HCT116 (cell line): ENCODE data around the gene SMC1B.

Experiments used
- CEBPB ChIP-seq: IDR thresholded peaks from 2 replicates; pipeline ENCODE4 v1.6.1; 2012; ENCODE audit warnings: low read depth
- EZH2 ChIP-seq: fragments of 200-600 bp; sonication (generic); IDR thresholded peaks from 2 replicates; pipeline ENCODE4 v1.6.1; 2017; ENCODE audit warnings: antibody characterized with exemption, mixed run types
- EZH2phosphoT487 ChIP-seq: fragments of 200-600 bp; IDR thresholded peaks from 2 replicates; pipeline ENCODE4 v1.6.1; 2018; ENCODE audit warnings: antibody characterized with exemption, borderline replicate concordance
- JUND ChIP-seq: IDR thresholded peaks from 2 replicates; pipeline ENCODE4 v1.6.1; 2012
- POLR2A ChIP-seq: IDR thresholded peaks from 2 replicates; pipeline ENCODE4 v1.7.0; 2011; ENCODE audit warnings: borderline replicate concordance; ENCODE audit not compliant: insufficient read depth, insufficient read length; ENCODE audit errors: extremely low read depth
- RAD21 ChIP-seq: IDR thresholded peaks from 2 replicates; pipeline ENCODE4 v1.6.1; 2012; ENCODE audit warnings: low read depth, mild to moderate bottlenecking
- SIN3A ChIP-seq: IDR thresholded peaks from 2 replicates; pipeline ENCODE4 v1.6.1; 2012; ENCODE audit warnings: low read depth
- SP1 ChIP-seq: IDR thresholded peaks from 2 replicates; pipeline ENCODE4 v1.6.1; 2012; ENCODE audit warnings: low read depth
- TCF7L2 ChIP-seq: IDR thresholded peaks from 2 replicates; pipeline ENCODE4 v1.7.0; 2011; ENCODE audit warnings: borderline replicate concordance, inconsistent platforms; ENCODE audit not compliant: insufficient read depth, insufficient read length; ENCODE audit errors: extremely low read depth
- TF ChIP-seq, protein P1 (sequence below): IDR thresholded peaks from 2 replicates; pipeline ENCODE4 v1.6.1; 2012
- TF ChIP-seq, protein P2 (sequence below), 3 experiments: fragments of 200-600 bp in 1 of 3; sonication (generic) in 1 of 3; IDR thresholded peaks in 2 of 3; conservative IDR thresholded peaks in 1 of 3; 2 replicates each; pipeline ENCODE4 v1.5.1; 2012 to 2017; ENCODE audit warnings: low read depth in 2 of 3, low read length in 2 of 3, antibody characterized with exemption in 1 of 3, borderline replicate concordance in 1 of 3, control low read depth in 1 of 3, mild to moderate bottlenecking in 1 of 3, mixed read lengths in 1 of 3, mixed run types in 1 of 3, moderate library complexity in 1 of 3; ENCODE audit not compliant: insufficient read depth in 1 of 3

DNA sequence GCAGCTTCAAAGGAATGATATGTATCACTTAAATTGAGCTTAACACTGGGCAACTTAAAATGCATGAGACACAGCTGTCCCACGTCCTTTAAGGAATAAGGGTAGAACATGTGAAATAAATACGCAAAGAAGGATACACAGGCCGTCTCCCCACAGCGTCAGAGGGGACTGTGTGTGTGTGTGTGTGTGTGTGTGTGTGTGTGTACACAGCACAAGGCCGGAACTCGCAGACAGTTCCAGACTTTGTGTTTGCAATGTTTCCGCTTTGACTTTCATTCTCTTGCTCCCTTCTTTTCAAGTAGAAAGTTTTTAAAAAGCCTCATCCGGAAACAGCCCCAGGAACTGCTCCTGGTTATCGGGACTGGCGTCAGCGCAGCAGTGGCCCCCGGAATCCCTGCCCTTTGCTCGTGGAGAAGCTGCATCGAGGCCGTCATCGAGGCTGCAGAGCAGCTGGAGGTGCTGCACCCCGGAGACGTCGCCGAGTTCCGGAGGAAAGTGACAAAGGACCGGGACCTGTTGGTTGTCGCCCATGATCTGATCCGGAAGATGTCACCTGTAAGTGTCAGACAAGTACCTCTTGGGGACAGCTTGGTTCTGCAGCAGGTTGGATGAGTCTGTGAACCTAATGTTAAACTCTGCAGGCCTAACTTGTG lies 90.4 kb downstream of the SMC1B start:
- TF ChIP-seq POLR2A: no peak
- no peak for TF ChIP-seq EZH2phosphoT487
- no peak for TF ChIP-seq TCF7L2
- TF ChIP-seq, protein P1, sequence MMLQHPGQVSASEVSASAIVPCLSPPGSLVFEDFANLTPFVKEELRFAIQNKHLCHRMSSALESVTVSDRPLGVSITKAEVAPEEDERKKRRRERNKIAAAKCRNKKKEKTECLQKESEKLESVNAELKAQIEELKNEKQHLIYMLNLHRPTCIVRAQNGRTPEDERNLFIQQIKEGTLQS: no peak
- TF ChIP-seq JUND: no peak
- TF ChIP-seq, protein P2, sequence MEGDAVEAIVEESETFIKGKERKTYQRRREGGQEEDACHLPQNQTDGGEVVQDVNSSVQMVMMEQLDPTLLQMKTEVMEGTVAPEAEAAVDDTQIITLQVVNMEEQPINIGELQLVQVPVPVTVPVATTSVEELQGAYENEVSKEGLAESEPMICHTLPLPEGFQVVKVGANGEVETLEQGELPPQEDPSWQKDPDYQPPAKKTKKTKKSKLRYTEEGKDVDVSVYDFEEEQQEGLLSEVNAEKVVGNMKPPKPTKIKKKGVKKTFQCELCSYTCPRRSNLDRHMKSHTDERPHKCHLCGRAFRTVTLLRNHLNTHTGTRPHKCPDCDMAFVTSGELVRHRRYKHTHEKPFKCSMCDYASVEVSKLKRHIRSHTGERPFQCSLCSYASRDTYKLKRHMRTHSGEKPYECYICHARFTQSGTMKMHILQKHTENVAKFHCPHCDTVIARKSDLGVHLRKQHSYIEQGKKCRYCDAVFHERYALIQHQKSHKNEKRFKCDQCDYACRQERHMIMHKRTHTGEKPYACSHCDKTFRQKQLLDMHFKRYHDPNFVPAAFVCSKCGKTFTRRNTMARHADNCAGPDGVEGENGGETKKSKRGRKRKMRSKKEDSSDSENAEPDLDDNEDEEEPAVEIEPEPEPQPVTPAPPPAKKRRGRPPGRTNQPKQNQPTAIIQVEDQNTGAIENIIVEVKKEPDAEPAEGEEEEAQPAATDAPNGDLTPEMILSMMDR (IDR thresholded peaks at IDR 0.05 in 2 of 3, conservative IDR thresholded peaks at IDR 0.05 in 1 of 3; ENCODE audit: borderline replicate concordance in 1 of 3, insufficient read depth in 1 of 3, low read depth in 2 of 3, low read length in 2 of 3): no peak
- no peak for TF ChIP-seq SIN3A
- TF ChIP-seq RAD21: no peak
- TF ChIP-seq EZH2: no peak
- TF ChIP-seq SP1: no peak
- no peak for TF ChIP-seq CEBPB
